CD1c-positive myeloid dendritic cell (primary cell): ENCODE data around the gene CCR3.

ENCODE experiments used
- DNase-seq: peaks from one replicate; pipeline ENCODE4 v3.0.0-alpha.2; 2016; ENCODE audit errors: extremely low spot score

CCR3 gene

GRCh38 chr3:46272028-46272451, 29.8 kb downstream of the CCR3 start:
- no peak for DNase-seq

- DNase-seq: peak; percentile 73
These were observed 34.3 kb downstream of the CCR3 start for GRCh38 chr3:46276497-46277099.

GRCh38 chr3:46277476-46277875, 35.2 kb downstream of the CCR3 start:
- no peak for DNase-seq

- no peak for DNase-seq
These were observed 36.8 kb downstream of the CCR3 start for GRCh38 chr3:46278816-46279672.

- DNase-seq: peak; percentile 48
These were observed 38.0 kb downstream of the CCR3 start for GRCh38 chr3:46280105-46280797.

- no peak for DNase-seq
These were observed 39.3 kb downstream of the CCR3 start for GRCh38 chr3:46281551-46281950.

DNA sequence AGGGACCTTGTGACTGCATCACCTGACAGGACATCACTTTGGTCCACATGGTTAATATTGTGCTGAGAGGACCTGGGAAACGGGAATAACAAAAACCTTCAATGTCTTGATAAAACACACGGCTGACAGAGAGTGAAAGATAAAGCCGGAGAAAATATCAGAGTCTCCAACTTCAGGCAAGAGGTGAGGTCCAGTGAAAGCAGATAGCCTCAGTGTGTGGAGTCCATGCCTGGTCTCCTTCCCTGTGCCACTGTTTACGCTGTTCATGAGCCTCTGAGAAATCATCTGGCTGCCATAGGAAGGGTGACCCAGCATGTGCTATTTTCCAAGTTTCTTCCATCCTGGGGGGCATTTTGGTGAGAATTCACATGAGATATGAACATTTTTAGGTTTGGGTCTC, 39.8 kb downstream of the CCR3 start:
- DNase-seq: no peak

GRCh38 chr3:46282696-46283095, 40.4 kb downstream of the CCR3 start:
- no peak for DNase-seq

DNA sequence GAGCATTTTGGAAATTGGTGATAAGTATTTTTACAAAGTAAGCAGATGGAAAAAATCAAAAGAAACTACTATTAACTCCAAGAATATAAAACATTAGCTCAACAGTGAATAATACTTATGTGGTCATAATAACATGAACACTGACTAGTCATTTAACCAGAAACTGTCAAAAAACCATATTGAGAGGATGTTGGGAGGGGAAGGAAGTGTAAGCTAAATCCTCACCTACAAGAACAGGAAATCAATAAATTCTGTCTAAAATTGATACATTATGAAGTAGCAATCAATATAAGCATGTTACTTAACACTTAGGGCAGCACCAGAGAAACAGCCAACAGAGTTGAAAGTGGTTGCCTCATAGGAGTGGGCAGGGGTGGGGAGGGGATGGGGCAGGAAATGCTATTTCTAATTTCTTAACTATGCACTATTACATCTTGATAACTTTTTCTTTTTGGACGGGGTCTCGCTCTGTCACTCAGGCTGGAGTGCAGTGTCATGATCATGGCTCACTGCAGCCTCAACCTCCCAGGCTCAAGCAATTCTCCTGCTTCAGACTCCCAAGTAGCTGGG, 41.7 kb downstream of the CCR3 start:
- peak; percentile 27 for DNase-seq

DNA sequence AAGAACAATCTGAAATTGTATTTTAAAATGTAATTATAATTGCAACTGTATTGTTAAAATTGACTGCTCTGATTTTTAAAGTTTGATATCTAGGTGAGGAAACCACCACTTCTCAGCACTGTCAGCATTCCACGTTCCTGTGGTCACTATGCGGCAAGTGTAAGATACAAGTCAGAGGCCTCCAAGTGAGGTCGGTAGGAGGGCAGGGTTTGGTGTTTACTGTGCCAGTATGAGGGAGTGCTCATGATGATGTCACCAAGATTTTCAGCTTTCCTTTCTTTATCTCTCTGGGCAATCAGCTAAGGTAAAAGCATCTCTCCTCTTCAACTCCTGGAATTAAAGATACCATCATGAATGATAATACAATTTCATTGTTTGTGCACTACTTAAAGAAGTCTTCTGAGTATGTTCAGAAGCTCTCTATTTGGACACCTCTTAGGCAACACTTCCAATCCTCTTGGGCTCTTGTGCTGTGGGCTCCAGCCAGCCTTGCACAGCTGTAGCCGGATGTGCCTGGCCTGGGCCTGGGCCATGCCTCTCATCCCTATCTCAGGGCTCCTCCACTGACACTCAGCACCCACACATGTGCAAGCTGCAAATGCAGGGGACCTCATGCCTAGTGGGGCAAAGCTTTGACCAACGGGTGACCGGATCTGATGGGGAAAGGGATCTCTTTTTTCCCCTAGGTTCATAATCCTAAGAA, 42.9 kb downstream of the CCR3 start:
- no peak for DNase-seq

DNA sequence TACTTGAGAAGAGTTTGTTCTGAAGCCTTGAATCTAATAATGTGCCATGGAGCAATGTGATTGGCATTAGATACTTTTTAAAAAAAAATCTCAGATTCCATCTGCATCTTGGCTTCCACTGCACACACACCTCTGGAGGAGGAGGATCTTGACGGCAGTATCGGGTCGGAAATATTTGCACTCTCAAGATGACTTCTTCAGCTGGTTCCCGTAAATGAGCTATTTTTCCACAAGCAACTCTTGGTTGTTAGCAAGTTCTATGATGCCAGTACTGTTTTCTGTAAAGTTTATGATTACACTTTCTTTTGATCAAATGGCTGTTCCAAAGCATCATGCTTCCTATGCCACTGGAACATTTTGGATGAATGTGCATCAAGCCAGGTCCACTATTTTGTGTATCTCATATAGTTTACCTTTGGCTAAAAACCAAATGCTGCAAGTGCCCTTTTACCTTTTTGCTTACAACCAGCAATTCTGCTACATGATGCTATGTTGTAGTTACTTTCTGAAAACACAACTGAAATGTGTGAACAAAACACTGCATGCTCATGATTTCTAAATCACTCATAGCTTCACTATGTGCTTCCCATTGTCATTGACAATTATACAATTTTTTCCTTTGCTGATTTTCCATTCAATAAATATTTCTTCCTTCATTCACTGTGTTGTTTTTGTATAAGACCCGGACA, 43.8 kb downstream of the CCR3 start:
- DNase-seq: no peak

- DNase-seq: no peak
These were observed 44.8 kb downstream of the CCR3 start for GRCh38 chr3:46286947-46287565.

DNA sequence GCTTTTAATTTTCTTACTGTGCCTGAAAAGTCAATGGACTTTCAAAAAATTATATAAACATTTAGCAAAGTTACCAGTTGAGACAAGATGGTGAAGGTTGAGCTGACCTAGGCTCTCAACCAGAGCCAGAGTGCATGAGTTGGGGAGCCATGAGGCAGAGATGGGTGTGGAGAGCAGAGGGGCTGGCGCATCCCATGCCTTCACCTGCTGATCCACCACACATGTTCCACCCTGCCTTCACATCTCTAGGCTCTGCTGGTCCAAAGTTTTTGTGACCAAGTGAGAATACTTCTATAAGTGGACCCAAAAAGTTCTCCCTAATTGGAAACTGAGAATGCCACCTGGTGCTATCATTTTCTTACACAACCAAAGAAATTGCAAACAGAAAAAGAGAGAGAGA, 47.3 kb downstream of the CCR3 start:
- no peak for DNase-seq

DNA sequence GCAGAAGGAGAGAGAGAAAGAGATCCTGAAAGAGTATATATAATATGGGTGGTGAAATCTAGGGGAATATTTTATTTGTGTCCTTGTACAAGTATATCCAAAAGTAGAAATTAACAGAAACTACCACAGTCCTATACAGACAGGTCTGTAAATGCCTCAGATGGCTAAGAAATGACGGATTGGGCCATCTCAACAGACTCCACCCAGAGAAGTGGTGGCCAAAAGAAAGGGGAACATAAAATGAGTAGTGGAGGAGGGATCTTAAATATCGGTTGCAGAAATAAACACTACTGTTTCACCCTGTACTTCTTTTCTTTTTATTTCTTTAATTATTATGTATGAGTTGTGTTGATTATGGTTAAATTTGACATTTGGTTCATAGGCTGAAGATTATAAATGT, 47.7 kb downstream of the CCR3 start:
- peak; percentile 65 for DNase-seq

GRCh38 chr3:46291046-46291445, 48.8 kb downstream of the CCR3 start:
- no peak for DNase-seq

DNA sequence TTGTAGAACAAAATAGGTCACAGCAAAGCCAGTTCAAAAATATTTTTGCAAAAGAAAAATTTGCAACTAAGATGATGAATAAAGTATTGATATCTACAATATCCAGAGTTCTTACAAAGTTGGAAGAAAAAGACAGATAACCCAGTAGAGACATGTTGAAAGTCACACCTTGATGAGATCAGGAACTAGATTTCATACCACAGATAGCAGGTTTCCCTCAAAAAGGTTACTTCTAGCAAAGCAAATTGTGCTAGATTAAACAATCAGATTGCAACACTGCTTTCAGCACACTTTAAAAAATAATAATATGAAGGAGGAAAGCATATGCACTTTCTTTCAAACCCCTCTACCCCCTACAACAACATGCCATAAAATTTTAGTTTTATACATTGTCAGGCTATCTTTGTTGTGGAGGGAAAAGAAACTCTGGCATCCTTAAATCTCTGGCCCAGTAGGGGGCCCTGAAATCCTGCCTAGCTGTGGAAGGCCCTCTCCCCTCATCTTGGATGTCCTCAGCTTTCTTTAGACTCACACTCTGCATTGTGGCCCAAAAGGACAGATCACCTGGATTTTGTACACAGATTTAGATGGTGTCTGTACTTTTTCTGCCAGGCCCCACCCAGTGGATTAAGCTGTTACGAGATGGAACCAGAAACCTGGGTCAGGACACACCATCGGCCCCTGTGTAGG, 50.9 kb downstream of the CCR3 start:
- DNase-seq: no peak

- DNase-seq: peak; percentile 53
These were observed 52.0 kb downstream of the CCR3 start for GRCh38 chr3:46293991-46294833.

GRCh38 chr3:46296826-46297225, 54.6 kb downstream of the CCR3 start:
- DNase-seq: no peak
